Stimulated activated CD8-positive, alpha-beta memory T cell treated with anti-CD3 and anti-CD28 coated beads, Interleukin-15, amount 100 ng/mL, for 1 hour (primary cell): ENCODE data around the gene MYL10.

Source experiments
- DNase-seq: peaks from one replicate; pipeline ENCODE4 v3.0.0-alpha.2; 2020; ENCODE audit warnings: low read depth

MYL10 gene

DNA sequence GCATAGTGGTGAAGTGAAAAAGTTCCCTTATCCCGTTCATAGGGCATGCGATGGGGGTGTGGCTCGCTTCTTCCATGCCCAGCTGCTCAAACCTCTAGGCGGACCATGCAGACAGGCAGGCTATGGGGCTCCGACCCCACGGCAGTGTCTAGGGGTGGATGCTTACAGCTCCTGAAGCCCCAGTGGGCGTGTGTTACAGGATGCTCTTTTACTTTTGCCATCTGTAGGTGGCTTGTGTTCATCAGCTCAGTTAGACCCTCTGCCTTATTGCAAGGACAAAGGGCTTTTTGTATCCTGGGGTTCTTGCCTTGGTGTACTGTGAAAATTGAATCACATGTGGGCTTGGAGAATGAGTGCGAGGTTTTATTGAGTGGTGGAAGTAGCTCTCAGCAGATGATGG is at the start of gene MYL10:
TSS of gene MYL10 (minus strand) at position 126 of the 400 bp plus-strand sequence. CDS start 178 bp downstream, outside the sequence.
- DNase-seq: no peak

DNA sequence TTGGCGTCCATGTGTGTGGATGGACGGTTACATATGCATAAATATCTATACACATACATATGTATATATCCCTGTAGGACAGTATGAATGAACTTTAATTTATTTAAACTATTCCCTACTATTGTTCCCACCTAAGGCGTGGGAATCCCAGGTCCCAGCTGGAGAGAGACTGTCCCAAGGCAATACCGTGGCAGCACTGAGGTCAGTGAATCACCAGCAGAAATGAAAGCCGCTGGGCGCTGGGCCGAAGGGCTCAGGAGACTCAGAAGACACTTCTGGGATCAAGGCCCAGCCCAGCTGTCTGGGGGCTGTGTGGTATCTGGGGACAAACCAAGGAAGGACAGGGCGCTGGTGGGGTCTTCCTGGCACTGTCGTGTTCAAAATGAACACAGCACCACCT is 49.6 kb upstream of the MYL10 start:
- no peak for DNase-seq

GRCh38 chr7:101677797-101678479 is 48.8 kb upstream of the MYL10 start:
- DNase-seq: no peak

- no peak for DNase-seq
Observed at GRCh38 chr7:101677391-101677790, 48.3 kb upstream of the MYL10 start.

- no peak for DNase-seq
Observed at GRCh38 chr7:101676956-101677355, 47.9 kb upstream of the MYL10 start.

DNA sequence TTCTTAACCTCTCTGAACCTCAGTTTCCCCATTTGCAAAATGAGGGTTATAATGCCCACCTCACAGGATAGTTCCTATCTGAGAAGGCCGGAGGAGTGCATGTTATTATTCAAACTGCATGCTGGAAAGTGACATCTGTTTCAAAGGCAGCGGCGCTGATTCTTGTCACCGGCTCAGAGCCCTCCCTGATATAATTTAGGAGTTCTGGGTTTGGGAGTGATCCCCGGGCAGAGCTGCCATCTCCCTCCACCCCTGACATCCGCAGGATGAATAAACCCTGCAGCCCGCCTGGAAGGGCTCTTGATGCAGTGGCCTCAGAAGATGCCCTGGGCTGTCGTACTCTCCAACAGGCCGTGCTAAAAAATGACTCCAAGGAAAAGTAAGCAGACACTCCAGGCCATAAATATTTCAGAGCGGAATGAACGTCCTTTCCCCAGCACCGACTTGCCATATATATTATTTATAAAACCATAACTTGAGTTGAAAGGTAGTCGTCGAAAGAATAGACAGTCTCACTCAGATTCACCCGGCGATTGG is 47.0 kb upstream of the MYL10 start:
- DNase-seq: no peak

GRCh38 chr7:101674439-101674838 is 45.3 kb upstream of the MYL10 start:
- no peak for DNase-seq

GRCh38 chr7:101673951-101674350 is 44.9 kb upstream of the MYL10 start:
- no peak for DNase-seq

DNA sequence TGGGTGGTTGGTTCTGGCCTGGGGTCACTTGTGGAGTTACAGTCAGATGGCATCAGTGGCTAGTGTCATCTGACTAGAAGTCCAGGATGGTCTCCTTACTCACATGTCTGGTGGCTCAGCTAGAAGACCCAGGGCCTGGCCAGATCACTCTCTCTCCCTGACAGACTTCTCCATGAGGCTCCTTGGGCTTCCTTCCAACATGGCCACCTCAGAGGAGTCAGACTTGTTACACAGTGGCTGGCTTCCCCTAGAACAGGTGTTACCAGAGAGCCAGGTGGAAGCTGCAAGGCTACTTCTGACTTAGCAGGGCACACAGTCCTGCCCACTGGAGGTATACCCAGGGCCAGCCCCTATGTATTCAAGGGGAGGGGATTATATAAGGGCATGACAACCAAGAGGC is 44.2 kb upstream of the MYL10 start:
- DNase-seq: no peak

DNA sequence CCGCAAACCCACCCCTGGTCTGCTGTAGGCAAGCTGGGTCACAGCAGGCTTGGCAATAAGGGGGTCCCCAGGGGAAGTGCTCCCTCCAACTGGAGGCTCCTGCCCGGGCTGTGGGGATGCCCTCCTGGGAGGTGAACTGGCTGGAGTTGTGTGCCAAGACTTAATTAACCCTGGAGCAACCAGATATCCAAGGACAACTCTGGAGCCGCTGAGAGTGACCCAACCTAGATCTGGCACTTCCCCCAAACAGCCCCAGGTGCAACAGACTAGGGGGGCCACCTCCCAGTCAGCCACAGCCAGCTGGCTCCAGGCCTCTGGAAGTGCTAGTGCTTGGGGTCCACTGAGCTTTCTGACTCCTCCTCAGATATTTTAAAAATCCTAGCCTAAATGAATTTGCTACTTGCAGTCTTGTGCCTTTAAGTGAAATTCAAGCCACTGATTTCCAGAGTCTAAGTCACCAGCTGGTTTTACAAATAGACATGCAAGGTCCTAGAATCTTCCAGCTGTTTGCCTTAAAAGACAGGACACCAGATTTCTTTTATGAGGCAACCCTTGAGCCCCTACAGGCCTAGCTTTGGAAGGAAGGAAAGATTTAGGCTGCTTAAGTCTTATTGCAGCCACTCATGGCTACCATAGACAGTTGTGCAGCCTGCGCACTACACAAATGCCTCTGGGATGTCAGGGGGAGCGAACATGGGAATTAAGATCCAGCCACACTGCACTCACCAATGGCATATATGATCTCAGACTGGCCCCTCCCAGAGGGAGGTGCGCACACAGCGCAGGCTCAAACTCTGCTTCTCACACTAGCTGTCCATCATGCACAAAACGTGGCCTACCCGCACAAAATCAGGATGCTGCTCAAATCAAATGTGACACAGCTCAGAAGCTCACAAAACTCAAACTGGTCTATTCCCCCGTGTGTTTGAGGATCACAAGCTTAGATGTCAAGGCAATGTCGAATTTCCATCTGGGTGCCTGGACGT is 42.6 kb upstream of the MYL10 start:
- no peak for DNase-seq

DNA sequence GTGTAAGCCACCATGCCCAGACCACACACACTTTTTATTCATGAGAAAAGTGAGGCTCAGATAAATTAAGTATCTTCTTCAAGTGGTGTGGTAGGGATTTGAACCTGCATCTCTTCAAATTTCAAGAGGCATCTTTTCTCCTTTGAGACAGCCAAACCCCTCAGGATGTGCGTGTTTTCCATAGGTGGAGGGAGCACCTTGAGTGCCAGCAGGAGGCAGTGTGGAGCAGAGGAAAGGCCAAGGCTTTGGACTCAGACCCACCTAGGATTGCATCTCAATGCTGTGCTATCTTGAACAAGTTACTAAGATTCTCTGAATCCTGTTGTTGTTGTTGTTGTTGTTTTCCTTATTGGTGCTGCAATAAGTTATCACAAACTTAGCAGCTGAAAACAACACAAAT is 40.2 kb upstream of the MYL10 start:
- no peak for DNase-seq

DNA sequence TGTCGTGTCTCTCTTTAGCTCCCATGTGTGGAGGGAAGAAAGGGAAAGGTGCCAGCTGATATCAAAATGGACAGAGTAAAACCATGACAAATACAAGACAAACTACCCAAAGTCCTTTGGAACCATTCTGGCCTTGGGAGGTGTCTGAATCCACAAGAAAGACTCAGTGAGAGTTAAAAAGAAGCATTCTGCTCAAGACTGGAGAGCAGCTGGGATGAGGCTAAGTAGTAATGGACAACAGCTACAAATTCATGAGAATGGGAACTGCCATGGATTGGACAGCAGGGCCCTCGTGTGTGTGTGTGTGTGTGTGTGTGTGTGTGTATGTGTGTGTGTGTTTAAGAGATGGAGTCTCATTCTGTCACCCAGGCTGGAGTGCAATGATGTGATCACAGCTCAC is 39.6 kb upstream of the MYL10 start:
- DNase-seq: no peak

DNA sequence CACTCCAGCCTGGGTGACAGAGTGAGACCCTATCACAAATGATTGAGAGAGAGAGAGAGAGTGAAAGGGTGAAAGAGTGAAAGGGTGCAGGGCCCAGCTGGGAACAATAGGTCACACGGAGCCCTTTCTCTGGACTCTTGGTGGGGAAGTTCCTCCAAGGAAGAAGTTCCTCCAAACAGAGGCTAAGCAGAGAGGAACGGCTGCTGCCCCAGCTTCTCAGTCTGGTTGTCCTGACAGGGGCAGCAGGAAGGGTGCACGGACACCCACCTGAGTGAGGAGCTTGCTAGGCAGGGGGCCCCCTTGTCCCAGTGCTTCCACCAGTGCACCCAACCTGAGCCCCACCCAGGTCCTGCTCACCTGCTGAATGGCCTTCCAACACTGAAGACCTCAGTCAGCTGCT is 38.8 kb upstream of the MYL10 start:
- DNase-seq: no peak

DNA sequence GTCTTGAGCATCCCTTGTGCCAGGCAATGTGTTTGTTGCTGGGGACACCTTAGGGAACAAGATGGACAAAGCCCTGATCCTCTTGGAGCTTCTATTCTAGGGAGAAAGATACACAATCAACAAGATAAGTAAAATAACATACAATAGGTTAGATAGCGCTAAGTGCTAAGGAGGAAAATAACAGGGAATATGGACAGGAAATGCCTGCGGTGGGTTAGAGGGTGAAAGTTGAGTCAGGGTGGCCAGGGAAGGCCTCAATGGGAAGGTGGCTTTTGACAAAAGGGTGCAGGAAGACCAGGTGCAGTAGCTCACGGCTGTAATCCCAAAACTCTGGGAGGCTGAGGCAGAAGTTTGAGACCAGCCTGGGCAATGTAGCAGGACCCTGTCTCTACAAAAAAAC is 38.3 kb upstream of the MYL10 start:
- no peak for DNase-seq

DNA sequence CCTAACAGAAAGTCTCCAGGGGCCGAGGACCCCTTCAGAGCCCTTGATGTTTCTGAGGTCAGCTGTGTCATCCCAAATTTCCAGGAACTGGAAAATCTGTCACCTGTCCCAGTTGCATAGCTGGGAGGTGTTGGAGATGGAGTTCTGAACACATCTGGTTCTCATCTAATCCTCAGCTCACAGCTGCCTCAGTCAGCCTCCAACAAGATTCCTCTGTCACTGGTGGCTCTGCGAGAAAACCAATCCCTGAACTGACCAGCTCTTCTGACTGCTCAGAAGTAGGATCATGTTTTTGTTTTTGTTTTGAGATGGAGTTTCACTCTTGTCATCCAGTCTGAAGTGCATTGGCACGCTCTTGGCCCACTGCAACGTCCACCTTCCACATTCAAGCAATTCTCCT is 37.6 kb upstream of the MYL10 start:
- DNase-seq: no peak

DNA sequence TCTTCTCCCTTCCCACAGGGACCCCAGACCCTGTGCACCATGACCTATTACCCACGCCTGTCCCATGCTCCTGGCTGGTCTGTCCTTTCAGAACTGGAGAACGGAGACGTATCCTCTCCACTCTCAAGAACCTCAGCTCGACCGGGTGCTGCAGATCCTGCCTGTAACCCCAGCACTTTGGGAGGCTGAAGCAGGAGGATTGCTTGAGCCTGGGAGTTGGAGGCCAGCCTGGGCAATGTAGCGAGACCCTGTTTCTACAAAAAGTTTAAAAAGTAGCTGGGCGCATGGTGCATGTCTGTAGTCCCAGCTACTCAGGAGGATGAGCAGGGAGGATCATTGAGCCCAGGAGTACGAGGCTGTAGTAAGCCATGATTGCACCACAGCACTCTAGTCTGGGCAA is 37.2 kb upstream of the MYL10 start:
- no peak for DNase-seq

GRCh38 chr7:101664893-101665471 is 35.9 kb upstream of the MYL10 start:
- no peak for DNase-seq

DNA sequence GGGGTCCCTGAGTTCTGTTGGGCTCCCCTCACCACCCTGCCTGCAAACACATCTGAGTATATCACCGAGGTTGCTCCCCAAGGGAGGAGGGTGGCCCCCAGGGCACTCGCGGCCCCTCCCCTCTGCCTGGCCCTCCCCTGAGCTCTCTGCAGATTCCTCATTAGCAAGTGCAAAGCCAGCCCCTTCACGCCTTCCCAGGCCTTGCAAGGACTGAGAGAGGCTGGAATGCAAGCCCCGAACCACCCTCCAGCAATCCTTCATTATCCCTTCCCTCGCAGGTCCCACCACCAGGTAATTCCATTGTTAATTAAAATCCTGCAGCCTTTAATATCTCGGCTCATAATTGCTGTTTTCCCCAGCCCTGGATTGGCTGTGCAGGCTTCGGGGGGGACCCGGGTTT is 35.3 kb upstream of the MYL10 start:
- DNase-seq: no peak

GRCh38 chr7:101663747-101664146 is 34.7 kb upstream of the MYL10 start:
- no peak for DNase-seq

DNA sequence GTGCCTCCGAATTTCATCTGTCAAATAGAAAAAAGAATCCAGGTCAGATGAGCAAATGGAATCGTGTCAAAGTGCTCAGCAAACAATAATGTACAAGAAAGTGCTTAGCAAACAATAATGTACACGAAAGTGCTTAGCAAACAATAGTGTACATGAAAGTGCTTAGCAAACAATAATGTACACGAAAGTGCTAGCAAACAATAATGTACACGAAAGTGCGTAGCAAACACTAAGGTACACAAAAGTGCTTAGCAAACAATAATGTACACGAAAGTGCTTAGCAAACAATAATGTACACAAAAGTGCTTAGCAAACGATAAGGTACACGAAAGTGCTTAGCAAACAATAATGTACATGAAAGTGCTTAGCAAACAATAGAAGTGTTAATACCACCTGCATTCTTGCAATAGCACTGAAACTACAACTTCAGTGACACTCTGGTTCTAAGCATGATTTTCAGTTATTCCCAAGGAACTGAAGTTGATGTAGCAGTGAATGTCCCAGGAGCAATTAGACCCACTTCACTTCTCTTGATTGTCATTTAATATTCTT is 33.4 kb upstream of the MYL10 start:
- no peak for DNase-seq

DNA sequence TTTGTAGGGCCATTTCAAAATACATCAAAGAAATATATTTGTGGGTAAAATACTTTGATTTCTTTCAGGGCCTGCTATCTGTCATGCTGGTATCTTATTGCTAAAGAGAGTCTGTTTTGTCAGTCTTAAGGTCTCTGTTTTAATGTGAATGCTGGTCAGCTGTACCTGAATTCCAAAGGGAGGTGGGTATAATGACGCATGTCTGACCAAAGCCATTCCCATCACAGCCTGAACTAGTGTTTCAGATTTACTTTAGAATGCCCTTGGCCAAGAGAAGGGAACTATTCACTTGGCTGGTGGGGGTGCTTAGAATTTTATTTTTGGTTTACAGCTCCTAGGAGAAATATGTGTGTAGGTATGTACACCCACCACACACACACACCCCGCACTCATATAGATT is 30.6 kb upstream of the MYL10 start:
- DNase-seq: no peak

DNA sequence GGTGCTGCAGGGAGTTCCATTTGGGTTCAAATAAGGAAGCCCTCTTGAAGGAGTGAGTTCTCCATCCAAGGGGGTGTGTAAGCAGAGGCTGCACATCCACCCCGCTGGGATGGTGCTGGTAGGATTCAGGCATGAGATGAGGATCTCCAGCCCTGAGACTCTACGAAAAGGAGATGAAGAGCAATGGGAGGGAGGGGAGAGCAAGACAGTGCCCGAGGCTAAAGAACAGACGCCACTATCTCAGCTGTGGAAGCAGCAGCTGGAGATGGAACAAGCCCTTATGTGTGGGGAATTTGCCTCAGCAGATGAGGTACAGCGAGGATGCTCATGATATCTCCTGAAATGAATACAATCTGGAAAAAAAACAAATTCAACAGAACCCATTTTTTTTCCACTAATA is 28.1 kb upstream of the MYL10 start:
- no peak for DNase-seq
